AG20443 (cell line): Measurements from ENCODE around the gene ARL2BP.
A peak's percentile ranks its signal among the peaks of the same experiment; 100 is the strongest.

Experiments used
- DNase-seq: peaks from one replicate; pipeline ENCODE4 v3.0.0; 2012; ENCODE audit warnings: low spot score, mixed read lengths

Gene ARL2BP

GRCh38 chr16:57235128-57236021, 9.7 kb upstream of the ARL2BP start:
- DNase-seq: peak; percentile 21

- DNase-seq: no peak
These were observed 9.1 kb upstream of the ARL2BP start for GRCh38 chr16:57236022-57236350.

GRCh38 chr16:57238682-57239081, 6.4 kb upstream of the ARL2BP start:
- no peak for DNase-seq

GRCh38 chr16:57239107-57239506, 6.0 kb upstream of the ARL2BP start:
- DNase-seq: no peak

- DNase-seq: no peak
These were observed 4.2 kb upstream of the ARL2BP start for GRCh38 chr16:57240851-57241250.

- no peak for DNase-seq
These were observed 2.4 kb upstream of the ARL2BP start for GRCh38 chr16:57242650-57243049.

- DNase-seq: no peak
These were observed 644 bp upstream of the ARL2BP start for GRCh38 chr16:57244463-57244766.

- peak; percentile 46 for DNase-seq
These were observed 534 bp downstream of the ARL2BP start for GRCh38 chr16:57245472-57246113.

GRCh38 chr16:57251352-57251751, 6.3 kb downstream of the ARL2BP start:
- DNase-seq: no peak

- DNase-seq: no peak
These were observed 7.2 kb downstream of the ARL2BP start for GRCh38 chr16:57252148-57252721.

GRCh38 chr16:57253466-57253865, 8.4 kb downstream of the ARL2BP start:
- no peak for DNase-seq

- DNase-seq: no peak
These were observed 10.8 kb downstream of the ARL2BP start for GRCh38 chr16:57255686-57256415.

- no peak for DNase-seq
These were observed 11.7 kb downstream of the ARL2BP start for GRCh38 chr16:57256601-57257395.

GRCh38 chr16:57257455-57258070, 12.5 kb downstream of the ARL2BP start:
- DNase-seq: no peak

- DNase-seq: no peak
These were observed 13.3 kb downstream of the ARL2BP start for GRCh38 chr16:57258226-57258909.

- no peak for DNase-seq
These were observed 13.9 kb downstream of the ARL2BP start for GRCh38 chr16:57258910-57259475.

GRCh38 chr16:57260294-57260929, 15.4 kb downstream of the ARL2BP start:
- DNase-seq: peak; percentile 75

- no peak for DNase-seq
These were observed 16.7 kb downstream of the ARL2BP start for GRCh38 chr16:57261806-57262205.

- no peak for DNase-seq
These were observed 17.9 kb downstream of the ARL2BP start for GRCh38 chr16:57262841-57263540.
